Activated naive CD4-positive, alpha-beta T cell treated with Interleukin-2 at 50 U/mL for 16 hours (primary cell): ENCODE results near the gene RC3H1.
"Not testable (repeated sequence)": the region's sequence is repeated elsewhere in the genome, so short reads cannot be mapped to it uniquely, and the experiment has no call there.

Experiments
- DNase-seq: peaks from one replicate; pipeline ENCODE4 v3.0.0-alpha.2; 2020

Gene RC3H1

DNA sequence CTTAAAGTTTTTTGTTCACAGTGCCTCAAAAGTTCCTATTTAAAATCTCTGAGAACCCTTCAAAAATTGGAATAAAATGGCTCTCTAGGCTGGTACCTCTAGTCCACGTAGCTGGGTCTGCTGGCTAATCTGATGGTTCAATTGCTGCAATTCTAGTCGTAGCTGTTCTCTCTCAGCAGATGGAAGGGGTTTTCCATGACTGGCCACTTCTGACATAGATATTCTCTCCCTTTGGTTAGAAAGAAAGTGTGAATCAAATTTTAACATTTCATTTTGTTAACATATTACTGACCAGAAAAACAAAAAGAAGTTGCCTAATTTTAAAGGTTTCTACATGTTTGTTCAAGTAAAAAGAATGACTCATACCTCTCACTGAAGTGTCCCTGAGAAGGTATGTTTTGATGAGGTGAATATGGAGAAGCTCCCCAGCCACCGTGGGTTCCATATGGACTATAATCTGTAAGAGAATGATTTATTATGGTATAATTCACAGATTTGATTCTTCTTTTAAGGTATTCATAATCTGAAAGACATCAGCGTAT is 75.7 kb downstream of the RC3H1 start:
- DNase-seq, result no peak

DNA sequence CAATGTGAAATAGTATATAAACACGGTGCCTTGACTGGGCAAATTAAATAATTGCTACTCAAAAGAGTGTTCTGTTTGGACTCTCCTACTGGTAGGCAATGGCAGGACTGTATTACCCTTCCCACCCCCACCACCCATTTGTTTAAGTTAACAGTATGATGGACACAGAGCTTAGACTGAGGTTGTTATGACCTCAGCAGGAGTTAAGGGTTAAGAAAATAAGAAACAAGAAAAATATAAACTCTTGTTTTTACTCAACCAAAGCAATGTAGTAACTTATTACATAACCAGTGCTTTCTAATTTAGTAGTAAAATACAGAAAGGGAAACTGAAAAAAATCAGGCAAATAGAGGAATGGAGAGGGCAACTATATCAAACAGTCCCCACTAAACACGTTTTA is 85.1 kb downstream of the RC3H1 start:
- no peak for DNase-seq

DNA sequence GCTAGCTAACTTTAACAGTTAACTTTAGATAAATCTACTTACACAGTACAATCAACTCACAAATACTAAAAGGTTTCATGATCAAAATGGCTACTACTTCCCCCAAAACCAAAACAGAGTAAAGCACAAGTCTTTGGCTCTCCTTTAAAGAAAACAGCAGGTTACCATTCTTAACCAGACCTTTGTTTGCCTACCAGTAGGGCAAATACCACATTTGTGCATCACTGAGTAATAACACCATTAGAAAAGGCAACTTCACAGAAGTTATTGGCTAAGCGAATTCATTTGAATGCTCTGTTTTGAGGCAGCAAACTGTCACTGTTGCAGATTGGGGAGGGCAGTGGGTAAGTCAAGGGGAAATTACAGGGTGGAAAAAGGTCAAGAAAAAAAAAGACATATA is 87.7 kb downstream of the RC3H1 start:
- DNase-seq, result no peak

DNA sequence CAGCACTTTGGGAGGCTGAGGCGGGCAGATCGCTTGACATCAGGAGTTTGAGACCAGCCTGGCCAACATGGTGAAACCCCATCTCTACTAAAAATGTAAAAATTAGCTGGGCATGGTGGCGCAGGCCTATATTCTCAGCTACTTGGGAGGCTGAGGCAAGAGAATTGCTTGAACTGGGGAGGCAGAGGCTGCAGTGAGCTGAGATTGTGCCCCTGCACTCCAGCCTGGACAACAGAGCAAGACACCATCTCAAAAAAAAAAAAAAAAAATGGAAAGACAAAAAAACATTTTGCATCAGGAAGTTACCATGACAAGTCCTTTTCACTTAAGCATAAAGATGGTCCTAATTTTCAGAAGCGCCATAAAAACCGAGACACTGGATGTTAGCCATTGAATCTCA is 91.6 kb downstream of the RC3H1 start:
- DNase-seq, result not testable (repeated sequence)

DNA sequence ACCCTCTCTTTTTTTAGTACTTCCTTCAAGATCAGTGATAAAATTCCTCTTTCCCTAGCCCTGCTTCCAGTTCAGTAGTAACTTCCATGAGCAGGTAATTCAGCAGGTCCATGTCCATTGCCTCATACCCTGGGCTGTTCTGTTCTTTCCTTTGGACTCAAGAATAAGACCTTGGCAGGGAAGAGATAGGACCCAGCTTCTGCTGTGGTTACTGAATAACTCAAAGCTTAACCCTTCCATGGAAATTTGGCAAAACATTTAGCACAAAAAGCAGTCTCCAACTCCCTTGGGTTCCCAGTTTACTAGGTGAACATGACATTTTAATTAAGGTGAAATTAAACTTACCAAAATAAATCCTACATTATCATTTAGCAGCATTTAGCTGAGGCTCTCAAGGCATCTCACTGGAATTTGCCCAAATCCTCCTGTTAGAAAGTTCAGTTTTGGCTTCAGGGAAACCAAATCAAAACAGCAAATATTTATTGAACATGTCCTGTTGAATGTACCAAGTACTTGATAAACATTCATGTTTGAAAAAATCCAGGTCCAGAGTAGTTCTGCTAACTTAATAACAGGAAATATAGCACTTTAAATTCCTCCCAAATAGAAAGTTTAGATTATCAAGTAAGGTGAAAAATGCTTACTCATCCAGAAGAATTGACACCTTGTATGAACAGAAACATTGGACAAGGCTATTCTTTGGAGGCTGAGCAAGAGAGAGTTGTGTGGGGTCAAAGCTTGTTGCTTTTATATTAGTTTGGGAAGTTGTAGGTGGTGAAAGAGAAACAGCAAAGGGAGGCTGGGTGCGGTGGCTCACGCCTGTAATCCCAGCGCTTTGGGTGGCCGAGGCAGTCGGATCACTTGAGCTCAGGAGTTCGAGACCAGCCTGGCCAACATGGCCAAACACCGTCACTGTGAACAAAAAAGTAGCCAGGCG is 96.6 kb downstream of the RC3H1 start:
- no peak for DNase-seq

DNA sequence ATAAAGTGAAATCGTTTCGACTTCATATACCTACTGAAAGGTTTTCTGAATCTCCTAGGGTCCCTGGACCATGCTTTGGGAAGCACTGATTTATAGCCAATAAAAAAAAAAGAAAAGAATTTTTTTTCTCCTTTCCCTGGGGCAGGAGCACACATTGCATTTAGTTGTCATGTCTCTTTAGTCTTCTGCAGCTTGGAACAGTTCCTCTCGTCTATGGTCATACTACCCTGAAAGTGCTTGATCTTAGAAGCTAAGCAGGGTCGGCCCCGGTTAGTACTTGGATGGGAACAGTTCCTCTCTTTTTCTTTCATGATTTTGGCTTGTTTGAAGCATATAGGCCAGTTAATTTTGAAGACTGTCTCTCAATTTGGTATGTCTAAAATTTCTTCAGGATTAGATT is 101.3 kb downstream of the RC3H1 start:
- DNase-seq, result no peak

DNA sequence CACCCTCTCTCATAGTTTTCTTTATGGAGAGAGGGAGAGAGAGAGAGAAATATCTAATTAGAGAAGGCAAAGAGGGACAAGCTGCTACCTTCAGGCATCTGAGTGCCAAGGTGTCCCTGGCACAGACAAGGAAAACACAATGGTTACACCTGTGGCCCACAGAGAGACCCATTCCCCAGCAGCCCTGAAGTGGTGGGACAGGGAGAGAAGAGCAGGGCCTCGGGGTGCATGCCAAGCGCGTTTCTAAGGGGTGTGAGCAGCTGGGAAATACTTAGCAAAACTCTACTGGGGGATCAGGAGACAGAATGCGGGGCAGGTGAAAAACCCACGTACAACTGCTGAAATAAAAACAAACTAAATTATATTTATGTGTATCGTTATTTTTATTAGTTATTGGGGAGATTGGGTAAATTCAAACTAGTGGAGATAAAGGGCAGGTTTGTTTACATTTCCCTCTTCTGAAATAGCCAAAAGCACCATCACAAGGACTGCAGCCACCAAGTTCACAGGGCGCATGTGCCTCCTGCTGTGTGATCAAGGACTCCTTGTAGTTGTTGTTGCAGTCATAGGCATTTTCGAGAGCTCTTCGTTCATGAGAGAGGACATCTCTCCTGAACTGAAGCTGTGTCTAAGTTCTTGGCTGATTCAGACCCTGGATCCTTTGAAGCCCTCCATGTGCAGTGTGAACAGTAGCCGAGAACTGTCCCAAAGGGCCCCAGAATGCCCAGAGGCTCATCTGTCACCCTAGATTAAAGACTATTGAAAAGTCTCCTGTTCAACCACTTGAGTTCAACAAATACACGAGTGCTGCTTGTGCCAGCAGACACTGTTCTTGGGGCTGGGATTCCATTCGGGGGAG is 104.3 kb downstream of the RC3H1 start:
- DNase-seq, result no peak

DNA sequence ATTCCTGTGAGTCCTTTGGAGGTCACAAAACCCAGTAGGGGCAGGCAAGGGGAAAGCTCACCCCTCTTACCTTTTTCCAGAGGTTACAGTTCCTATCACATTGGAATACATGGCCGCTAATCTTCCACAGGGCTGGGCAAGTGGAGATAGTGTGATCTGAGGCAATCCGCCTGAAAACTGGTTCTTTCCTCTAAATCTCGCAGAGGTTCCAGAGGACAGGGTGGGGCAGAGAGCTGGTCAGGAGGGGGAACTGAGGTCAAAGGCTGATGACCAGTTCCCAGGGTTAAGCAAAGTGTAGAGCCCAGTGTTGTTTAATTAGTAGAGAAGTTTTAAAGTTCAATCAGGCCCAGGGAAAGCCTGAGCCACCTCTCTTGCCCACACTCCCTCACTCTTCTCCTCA is 105.0 kb downstream of the RC3H1 start, which contains the start of gene SERPINC1:
TSS of gene SERPINC1 (minus strand) at position 179 of the 400 bp plus-strand sequence. CDS start at position 111, 68 bp downstream.
- DNase-seq, result no peak

DNA sequence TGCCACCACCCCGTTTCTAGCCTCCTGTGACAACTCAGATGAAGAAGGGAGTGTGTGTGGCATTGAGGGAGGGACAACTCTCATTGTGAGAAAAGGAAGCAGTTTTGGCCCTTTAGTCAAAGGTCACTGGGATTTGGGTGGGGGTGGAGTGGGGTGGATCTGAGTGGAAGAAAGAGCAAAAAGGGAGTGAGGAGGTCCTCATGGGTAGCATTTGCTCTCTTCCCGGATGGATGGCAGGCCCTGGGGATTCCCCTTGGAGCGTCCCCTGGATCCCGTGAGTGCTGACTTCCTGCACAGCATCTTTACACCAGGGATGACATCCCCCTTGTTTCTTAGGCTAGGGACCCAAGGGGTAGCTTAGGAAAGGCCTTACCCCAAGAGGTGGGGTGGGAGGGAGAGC is 105.5 kb downstream of the RC3H1 start:
- DNase-seq, result no peak

DNA sequence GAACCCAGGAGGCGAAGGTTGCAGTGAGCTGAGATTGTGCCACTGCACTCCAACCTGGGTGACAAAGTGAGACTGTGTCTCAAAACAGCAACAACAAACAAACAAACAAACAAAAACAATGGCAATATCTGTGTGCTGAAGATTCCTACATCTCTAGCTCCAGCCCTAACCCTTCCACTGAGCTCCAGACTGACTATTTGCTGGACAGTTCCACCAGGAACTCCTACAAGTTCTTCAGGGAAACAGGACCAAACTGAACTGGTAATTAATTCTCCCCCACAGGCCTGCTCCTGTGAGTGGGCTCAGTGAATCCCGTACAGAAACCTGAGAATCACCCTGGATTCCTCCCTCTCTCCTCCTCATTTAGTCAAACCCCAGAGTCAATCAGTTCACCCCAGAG is 106.6 kb downstream of the RC3H1 start:
- no peak for DNase-seq

DNA sequence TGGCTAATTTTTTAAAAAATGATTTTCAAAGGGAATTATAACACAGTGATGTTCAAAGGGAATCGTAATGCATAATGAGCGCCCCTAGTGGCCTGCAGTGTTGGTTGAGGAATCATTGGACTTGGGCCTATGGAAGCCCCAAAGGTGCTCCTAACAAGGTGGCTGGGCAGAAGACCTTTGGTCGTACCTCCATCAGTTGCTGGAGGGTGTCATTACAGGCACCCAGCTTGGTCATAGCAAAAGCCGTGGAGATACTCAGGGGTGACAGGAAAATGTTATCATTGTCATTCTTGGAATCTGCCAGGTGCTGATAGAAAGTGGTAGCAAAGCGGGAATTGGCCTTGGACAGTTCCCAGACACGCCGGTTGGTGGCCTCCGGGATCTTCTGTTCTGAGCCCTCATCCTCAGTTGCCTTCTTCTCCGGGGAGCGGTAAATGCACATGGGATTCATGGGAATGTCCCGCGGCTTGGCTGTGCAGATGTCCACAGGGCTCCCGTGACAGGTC is 107.7 kb downstream of the RC3H1 start:
- peak; percentile 23 for DNase-seq

DNA sequence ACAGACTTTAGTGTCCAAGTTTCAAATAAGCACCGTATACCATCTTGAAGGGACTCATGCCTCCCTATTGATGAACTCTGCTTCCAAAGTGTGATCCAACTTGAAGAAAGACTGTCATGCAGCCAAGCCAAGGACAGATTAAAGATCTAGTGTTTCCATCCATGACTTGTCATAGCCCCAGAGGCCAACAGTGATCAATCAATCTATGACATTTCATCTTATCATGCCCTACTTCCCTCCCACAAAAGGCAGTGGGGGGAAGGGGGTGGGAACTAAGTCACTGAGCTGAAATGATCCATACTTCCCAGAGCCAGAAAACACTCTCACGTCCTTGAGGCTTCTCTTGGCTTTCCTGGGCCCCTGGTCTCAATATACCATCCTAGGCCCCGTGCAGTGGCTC is 109.0 kb downstream of the RC3H1 start:
- no peak for DNase-seq

DNA sequence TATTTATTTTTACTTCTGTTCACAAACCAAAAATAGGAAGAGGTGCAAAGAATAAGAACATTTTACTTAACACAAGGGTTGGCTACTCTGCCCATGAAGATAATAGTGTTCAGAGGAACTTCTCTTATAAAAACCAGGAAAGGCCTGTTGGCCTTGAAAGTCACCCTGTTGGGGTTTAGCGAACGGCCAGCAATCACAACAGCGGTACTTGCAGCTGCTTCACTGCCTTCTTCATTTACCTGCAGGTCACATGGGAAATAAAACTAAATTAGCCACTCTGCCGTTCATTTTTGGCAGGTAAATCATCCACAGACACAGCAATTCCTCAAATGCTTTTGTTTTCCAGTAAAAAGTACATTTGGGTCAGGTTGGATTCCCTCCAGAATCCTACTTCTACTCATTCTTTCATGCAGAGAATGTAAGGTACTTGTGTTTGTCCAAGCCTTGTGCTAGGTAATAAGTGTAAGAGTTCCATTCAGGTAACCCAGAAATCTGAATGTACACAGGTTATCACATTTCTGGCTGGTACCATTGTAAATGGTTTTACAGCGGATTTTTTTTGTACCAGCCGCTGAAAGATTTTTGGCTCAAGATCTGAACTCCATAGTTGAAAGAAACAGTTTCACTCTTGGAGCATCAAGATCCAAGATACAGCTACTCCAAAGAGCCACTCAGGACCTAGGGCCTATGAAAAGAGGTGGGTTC is 118.2 kb downstream of the RC3H1 start:
- no peak for DNase-seq

DNA sequence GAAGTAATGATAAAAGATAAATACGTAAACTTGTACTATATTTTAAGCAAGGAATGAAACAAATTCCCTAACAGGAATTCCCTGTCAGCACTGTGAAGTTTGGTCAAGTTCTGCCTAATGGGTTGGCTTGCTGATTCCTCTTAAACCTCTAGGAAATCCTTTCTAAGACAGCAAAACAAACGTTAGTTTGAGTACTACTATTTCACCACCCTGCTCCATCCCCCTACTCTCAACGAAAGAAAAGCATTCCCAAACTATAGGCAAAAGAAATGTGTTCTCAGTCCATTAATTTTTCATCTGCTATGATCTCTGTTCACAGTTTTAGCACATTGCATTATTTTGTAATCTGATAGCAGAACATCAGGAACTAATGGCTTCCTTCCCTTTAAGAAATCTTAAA is 121.2 kb downstream of the RC3H1 start:
- DNase-seq, result no peak

DNA sequence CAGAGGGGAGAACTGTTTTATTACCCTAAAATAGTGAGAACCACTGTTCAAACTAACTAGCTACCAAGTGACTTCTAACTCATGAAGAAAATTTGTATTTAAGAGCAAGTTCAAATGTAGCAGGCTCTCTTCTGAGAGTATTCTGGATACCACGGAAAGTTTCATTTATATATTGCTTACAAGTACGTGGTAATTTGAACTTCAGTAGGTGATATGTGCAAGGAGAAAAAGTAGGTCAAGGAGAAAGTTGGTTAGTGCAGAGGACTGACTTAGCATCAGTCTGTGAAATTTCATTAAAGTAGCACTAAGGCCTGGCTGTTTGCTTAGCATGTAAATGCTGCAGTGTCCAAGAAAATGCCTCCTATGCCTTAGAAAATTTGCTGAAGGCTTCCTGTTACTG is 121.7 kb downstream of the RC3H1 start:
- no peak for DNase-seq

DNA sequence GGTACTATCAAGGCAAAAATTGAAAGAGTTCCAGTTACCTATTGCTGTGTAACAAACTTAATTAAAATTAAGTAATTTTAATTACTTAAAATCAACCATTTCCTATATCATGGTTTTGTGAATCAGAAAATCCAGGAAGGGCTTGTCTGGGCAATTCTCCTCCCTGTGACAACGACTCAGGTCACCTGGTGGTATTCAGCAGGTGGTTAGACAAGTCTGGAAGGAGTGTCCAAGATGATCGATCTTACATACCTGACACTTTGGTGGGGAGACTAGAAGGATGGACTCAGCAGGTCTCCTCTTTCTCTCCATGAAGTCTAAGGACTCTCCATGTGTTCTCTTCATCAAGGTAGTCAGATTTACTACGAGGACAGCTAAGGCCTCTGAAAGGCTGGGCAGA is 128.0 kb downstream of the RC3H1 start:
- DNase-seq, result no peak

DNA sequence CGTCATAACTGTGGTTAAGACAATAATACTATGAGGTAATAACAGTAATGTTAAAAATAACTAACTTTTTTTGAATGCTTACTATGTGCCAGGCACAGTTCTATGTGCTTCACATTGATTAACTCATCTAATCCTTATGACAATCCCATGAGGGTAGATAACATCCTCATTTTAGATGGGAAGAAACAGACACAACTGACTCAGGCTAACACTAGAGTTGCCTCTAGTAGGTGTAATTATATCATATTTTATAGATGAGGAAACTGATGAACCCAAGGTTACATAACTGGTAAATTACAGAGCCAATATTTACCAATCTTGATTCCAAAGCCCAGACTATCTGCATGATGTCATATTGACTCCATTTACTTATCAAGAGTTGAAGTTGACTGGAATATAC is 128.5 kb downstream of the RC3H1 start:
- DNase-seq, result no peak

DNA sequence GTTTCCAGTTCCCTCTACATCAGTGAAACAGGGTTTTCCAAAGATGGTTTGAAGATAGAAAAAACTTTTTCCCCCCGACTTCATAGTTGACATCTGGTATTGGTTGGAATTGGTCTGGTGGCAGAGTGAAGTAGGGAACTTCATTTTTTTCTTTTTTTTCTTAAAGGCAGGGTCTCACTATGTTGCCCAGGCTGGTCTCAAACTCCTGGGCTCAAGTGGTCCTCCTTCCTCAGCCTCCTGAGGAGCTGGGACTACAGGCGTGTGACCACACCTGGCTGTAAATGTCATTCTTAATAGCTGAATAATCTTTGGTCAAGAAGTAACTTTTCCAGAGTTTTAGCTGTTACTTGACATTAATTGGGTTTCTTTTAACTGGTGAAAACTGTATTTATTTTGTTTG is 132.3 kb downstream of the RC3H1 start:
- DNase-seq, result no peak

DNA sequence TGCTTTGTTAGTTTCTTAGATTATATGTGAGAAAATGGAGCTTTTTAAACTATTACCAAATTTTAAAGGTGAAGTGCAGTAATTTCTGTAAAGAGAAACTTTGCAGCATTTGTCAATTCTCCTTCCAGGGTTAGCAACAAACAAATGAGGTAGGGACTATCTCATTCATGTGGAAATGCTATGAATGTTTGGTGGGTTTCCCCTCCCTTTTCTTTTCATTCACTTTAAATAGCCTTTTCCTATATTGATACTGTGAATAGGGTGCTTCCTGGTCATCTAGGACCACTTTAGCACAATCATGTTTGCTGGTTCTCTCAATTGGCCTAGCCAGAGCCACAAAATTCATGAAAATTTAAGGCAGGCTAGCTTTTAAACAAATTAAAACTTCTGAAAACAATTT is 133.4 kb downstream of the RC3H1 start:
- no peak for DNase-seq

DNA sequence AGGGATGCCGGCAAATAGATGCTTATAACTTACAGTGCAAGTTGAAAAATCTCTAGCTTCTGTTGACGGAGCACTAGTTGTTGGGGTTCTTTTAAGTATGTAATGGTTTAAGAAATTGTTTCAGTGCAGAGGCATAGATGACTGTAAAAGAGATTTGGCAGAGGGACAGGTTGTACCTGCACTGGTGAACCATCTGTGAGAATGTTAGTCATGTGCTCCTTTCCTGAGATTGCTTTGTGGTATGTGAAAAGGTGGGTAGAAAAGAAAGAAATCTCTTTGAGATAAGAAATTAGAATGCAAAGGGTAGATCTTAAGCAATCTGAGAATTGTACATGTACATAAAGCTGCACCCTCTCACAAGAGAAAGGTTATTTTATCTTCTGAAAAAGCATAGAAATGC is 134.5 kb downstream of the RC3H1 start:
- no peak for DNase-seq

DNA sequence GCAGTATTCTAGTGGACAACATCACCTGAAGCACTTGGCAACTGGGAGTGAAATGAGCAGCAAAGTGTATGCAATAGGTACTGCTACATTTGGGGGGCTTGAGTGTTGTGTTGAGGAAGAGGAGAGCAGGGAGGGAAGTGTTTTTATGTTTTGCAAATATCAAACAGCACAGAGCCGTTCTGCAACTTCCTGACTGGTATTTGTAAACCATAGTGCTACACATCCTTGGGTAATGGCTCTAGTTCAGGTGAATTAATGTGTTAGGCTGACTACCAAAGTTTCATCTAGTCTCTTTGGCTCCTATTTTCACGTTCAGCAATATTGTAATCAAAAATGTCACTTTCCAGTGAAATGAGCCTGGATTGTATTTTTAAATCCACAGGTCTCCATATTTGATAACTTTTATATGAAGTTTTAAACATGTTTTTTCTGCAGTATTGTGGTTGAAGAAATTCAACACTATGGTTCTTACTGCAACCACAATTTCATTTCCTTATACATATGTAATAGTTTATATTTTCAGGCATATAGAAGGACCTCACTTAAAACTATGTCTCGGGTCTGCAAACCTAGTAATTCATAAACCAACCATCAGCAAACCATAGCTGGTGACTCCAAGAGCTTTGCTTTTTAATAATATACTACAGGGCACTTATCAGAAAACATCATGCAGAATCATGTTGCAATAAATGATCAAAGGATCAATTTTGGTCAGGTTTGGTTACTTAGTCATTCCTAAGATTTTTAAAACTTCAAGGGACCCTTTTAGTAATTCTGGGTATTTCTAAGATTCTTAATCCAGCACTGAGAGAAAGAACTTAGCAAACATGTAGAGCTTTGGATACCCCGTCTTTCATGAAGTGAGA is 135.2 kb downstream of the RC3H1 start:
- DNase-seq, result no peak

DNA sequence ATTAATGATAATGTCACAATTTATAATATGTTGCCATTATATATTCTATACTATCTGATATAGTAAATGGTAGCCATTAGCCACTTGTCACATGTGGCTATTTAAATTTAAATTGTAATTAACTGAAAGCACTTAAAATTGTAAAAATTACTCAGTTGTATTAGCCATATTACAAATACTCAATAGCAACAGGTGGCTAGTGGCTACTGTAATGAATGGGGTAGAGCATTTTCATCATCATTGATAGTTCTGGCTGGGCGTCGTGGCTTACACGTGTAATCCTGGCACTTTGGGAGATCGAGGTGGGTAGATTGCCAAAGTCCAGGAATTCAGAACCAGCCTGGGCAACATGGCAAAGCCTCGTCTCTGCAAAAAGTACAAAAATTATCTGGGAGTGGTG is 137.5 kb downstream of the RC3H1 start:
- no peak for DNase-seq
